Mammary epithelial cell (primary cell): ENCODE data around the gene MORN1.

Experiments
- EZH2 ChIP-seq: IDR thresholded peaks from 2 replicates; pipeline ENCODE4 v1.6.1; 2012; ENCODE audit warnings: low read length, inconsistent platforms, borderline replicate concordance
- TF ChIP-seq, protein P1 (sequence below), 2 donors: IDR thresholded peaks in 1 of 2; conservative IDR thresholded peaks in 1 of 2; 2 replicates each; pipeline ENCODE4 v1.5.1; 2011 to 2012; ENCODE audit warnings: inconsistent platforms in 2 of 2, low read length in 2 of 2, mild to moderate bottlenecking in 2 of 2, control low read depth in 1 of 2, low read depth in 1 of 2; ENCODE audit not compliant: insufficient read depth in 1 of 2; ENCODE audit errors: extremely low read depth in 1 of 2

GRCh38 chr1:2417083-2417832, 25.9 kb upstream of the MORN1 start:
- TF ChIP-seq, protein P1, sequence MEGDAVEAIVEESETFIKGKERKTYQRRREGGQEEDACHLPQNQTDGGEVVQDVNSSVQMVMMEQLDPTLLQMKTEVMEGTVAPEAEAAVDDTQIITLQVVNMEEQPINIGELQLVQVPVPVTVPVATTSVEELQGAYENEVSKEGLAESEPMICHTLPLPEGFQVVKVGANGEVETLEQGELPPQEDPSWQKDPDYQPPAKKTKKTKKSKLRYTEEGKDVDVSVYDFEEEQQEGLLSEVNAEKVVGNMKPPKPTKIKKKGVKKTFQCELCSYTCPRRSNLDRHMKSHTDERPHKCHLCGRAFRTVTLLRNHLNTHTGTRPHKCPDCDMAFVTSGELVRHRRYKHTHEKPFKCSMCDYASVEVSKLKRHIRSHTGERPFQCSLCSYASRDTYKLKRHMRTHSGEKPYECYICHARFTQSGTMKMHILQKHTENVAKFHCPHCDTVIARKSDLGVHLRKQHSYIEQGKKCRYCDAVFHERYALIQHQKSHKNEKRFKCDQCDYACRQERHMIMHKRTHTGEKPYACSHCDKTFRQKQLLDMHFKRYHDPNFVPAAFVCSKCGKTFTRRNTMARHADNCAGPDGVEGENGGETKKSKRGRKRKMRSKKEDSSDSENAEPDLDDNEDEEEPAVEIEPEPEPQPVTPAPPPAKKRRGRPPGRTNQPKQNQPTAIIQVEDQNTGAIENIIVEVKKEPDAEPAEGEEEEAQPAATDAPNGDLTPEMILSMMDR (conservative IDR thresholded peaks at IDR 0.05 in 1 of 2, IDR thresholded peaks at IDR 0.05 in 1 of 2; ENCODE audit: extremely low read depth in 1 of 2, insufficient read depth in 1 of 2, low read depth in 1 of 2, low read length in 2 of 2) = no peak
- no peak for TF ChIP-seq EZH2
